ENCODE measurements around the gene ANKRD12. TPM values are rescaled to one million over a fixed set of nuclear protein-coding genes. Genes with fewer than 3 reads are reported as not detected.

ANKRD12 gene
- total RNA-seq, 2 experiments from 2014 or later, result 65.9 to 66.5 TPM

GRCh38 chr18:9150121-9150520 lies 13.5 kb downstream of the ANKRD12 start:
- H3K4me2 ChIP-seq (ENCODE audit: low read length), result no peak overlapping the region
- peaks cover 100% of the 10 kb centered on the region for H3K79me2 ChIP-seq (ENCODE audit: insufficient read depth, low read depth, low read length)
- no peak for TF ChIP-seq EZH2phosphoT487 (IDR thresholded peaks at IDR 0.05; ENCODE audit: borderline replicate concordance, low read depth, low read length)
- POLR2A ChIA-PET, result interaction anchor here (0.6 to 2.1 kb wide), 3 partner anchors 10 to 37 kb away, joined by 3 to 12 read pairs (median 4); no protein-coding TSS in a partner anchor
- H4K20me1 ChIP-seq (ENCODE audit: insufficient read depth, low read length), result no peaks in the 10 kb centered on the region; the same call in 1 of the 2 replicates
- H3K27ac ChIP-seq (ENCODE audit: low read depth, low read length, poor library complexity, severe bottlenecking), result no peak overlapping the region
- H3K4me3 ChIP-seq (ENCODE audit: low read depth, low read length, poor library complexity, severe bottlenecking), result no peak overlapping the region
- H3K36me3 ChIP-seq (ENCODE audit: insufficient read depth, low read length), result peaks cover 6% of the 10 kb centered on the region; the same call in 1 of the 2 replicates
- no TSS peak for BruUV-seq (replicated peaks)
- H3K9me2 ChIP-seq (ENCODE audit: insufficient read depth, low read length), result no peaks in the 10 kb centered on the region
- no peak overlapping the region for H2AFZ ChIP-seq (ENCODE audit: low read length)
- CTCF ChIA-PET (ENCODE audit: unreplicated experiment), result no interaction called here
- H3K9me3 ChIP-seq (ENCODE audit: low read length), result no peaks in the 10 kb centered on the region
- peaks cover 38% of the 10 kb centered on the region for H3K4me1 ChIP-seq (ENCODE audit: insufficient read depth, low read length, poor library complexity, severe bottlenecking)
- DNase-seq (ENCODE audit: low spot score), result no peak
- intact Hi-C loops (cut with micrococcal nuclease; ENCODE audit: unreplicated experiment), result no loop called here

- intact Hi-C loops (cut with micrococcal nuclease; ENCODE audit: unreplicated experiment), result no loop called here
- no peak for TF ChIP-seq CTCF (conservative IDR thresholded peaks at IDR 0.05; ENCODE audit: low read length)
- no peak for TF ChIP-seq EZH2phosphoT487 (IDR thresholded peaks at IDR 0.05; ENCODE audit: borderline replicate concordance, low read depth, low read length)
- Histone ChIP-seq H3K4me2 (ENCODE audit: low read length) (no peak overlapping the region), H3K4me1 (ENCODE audit: insufficient read depth, low read length, poor library complexity, severe bottlenecking) (peaks cover 10% of the 10 kb centered on the region), H3K9me2 (ENCODE audit: insufficient read depth, low read length) (no peaks in the 10 kb centered on the region), H3K9me3 (ENCODE audit: low read length) (no peaks in the 10 kb centered on the region), H3K4me3 (ENCODE audit: low read depth, low read length, poor library complexity, severe bottlenecking) (no peak overlapping the region), H4K20me1 (ENCODE audit: insufficient read depth, low read length) (peaks cover 4% of the 10 kb centered on the region; the same call in 1 of the 2 replicates), H3K79me2 (ENCODE audit: insufficient read depth, low read depth, low read length) (peaks cover 98% of the 10 kb centered on the region), H3K27ac (ENCODE audit: low read depth, low read length, poor library complexity, severe bottlenecking) (no peak overlapping the region), H3K36me3 (ENCODE audit: insufficient read depth, low read length) (peaks cover 8% of the 10 kb centered on the region), H2AFZ (ENCODE audit: low read length) (no peak overlapping the region)
- POLR2A ChIA-PET, result interaction anchor here (0.7 to 1.3 kb wide), 3 partner anchors 11 to 375 kb away, joined by 4 to 6 read pairs (median 5); no protein-coding TSS in a partner anchor
- CTCF ChIA-PET (ENCODE audit: unreplicated experiment), result no interaction called here
- BruUV-seq (replicated peaks), result no TSS peak
- no peak for DNase-seq (ENCODE audit: low spot score)
Measured at GRCh38 chr18:9153256-9153655, 16.7 kb downstream of the ANKRD12 start.

- intact Hi-C loops (cut with micrococcal nuclease; ENCODE audit: unreplicated experiment), result no loop called here
- BruUV-seq (replicated peaks), result TSS peak; percentile 7
- Histone ChIP-seq H4K20me1 (ENCODE audit: insufficient read depth, low read length) (peaks cover 4% of the 10 kb centered on the region; the same call in 1 of the 2 replicates), H3K4me3 (ENCODE audit: low read depth, low read length, poor library complexity, severe bottlenecking) (no peak overlapping the region), H3K4me2 (ENCODE audit: low read length) (no peak overlapping the region), H3K27ac (ENCODE audit: low read depth, low read length, poor library complexity, severe bottlenecking) (no peak overlapping the region), H3K4me1 (ENCODE audit: insufficient read depth, low read length, poor library complexity, severe bottlenecking) (no peaks in the 10 kb centered on the region), H3K9me3 (ENCODE audit: low read length) (0 out of 2 replicates have a peak, but pooled peaks cover 6% of the 10 kb centered on the region), H3K9me2 (ENCODE audit: insufficient read depth, low read length) (no peaks in the 10 kb centered on the region), H3K79me2 (ENCODE audit: insufficient read depth, low read depth, low read length) (peaks cover 92% of the 10 kb centered on the region), H3K36me3 (ENCODE audit: insufficient read depth, low read length) (peaks cover 23% of the 10 kb centered on the region), H2AFZ (ENCODE audit: low read length) (no peak overlapping the region)
- no peak for DNase-seq (ENCODE audit: low spot score)
- CTCF ChIA-PET (ENCODE audit: unreplicated experiment), result no interaction called here
- POLR2A ChIA-PET, result interaction anchor here (0.6 to 1.6 kb wide), 6 partner anchors 13 to 90 kb away, joined by 3 to 5 read pairs (median 3); no protein-coding TSS in a partner anchor
- TF ChIP-seq CTCF (conservative IDR thresholded peaks at IDR 0.05; ENCODE audit: low read length), result no peak
- TF ChIP-seq EZH2phosphoT487 (IDR thresholded peaks at IDR 0.05; ENCODE audit: borderline replicate concordance, low read depth, low read length), result no peak
Measured at GRCh38 chr18:9156604-9157249, 20.1 kb downstream of the ANKRD12 start.
